Fibroblast of lung (primary cell): Measurements from ENCODE around the gene C19orf44. TPM values are rescaled to one million over a fixed set of nuclear protein-coding genes. Genes with fewer than 3 reads are reported as not detected.
"Not testable (repeated sequence)": the region's sequence is repeated elsewhere in the genome, so short reads cannot be mapped to it uniquely, and the experiment has no call there.

Experiments
- DNase-seq, 2 donors: peaks; one replicate each; pipeline versions ENCODE4 v3.0.0 to v3.0.0-alpha.2; 2010; ENCODE audit warnings: low read depth in 2 of 2
- H2AFZ ChIP-seq: 2 replicates; pipeline ENCODE4 v1.5.1; 2012; ENCODE audit warnings: low read length, control low read depth, inconsistent platforms
- H3K27ac ChIP-seq: 2 replicates; pipeline ENCODE4 v1.5.1; 2011; ENCODE audit warnings: low read length, control low read depth; ENCODE audit not compliant: insufficient read depth
- H3K27me3 ChIP-seq: 2 replicates; pipeline ENCODE4 v1.5.1; 2011; ENCODE audit warnings: mild to moderate bottlenecking, low read length; ENCODE audit not compliant: control insufficient read depth, insufficient read depth
- H3K36me3 ChIP-seq: 2 replicates; pipeline ENCODE4 v1.5.1; 2011; ENCODE audit warnings: low read length; ENCODE audit not compliant: control insufficient read depth, insufficient read depth
- H3K4me1 ChIP-seq: 2 replicates; pipeline ENCODE4 v1.5.1; 2011; ENCODE audit warnings: low read length; ENCODE audit not compliant: control insufficient read depth, insufficient read depth; ENCODE audit errors: extremely low read depth
- H3K4me2 ChIP-seq: 2 replicates; pipeline ENCODE4 v1.5.1; 2011; ENCODE audit warnings: low read length, control low read depth; ENCODE audit not compliant: insufficient read depth; ENCODE audit errors: extremely low read depth
- H3K4me3 ChIP-seq, 4 experiments: fragments of 200-600 bp in 1 of 4; sonication (generic) in 1 of 4; replicated peaks in 1 of 4; 2 replicates each; pipeline ENCODE4 v1.5.1; 2011 to 2016; ENCODE audit warnings: low read length in 4 of 4, low read depth in 3 of 4, mild to moderate bottlenecking in 3 of 4, control low read depth in 2 of 4, inconsistent platforms in 1 of 4, mixed read lengths in 1 of 4; ENCODE audit not compliant: insufficient read depth in 1 of 4; ENCODE audit errors: control extremely low read depth in 1 of 4
- H3K79me2 ChIP-seq: 2 replicates; pipeline ENCODE4 v1.5.1; 2012; ENCODE audit warnings: mild to moderate bottlenecking, low read length, inconsistent platforms; ENCODE audit not compliant: control insufficient read depth, insufficient read depth
- H3K9ac ChIP-seq: 2 replicates; pipeline ENCODE4 v1.5.1; 2011; ENCODE audit warnings: mild to moderate bottlenecking, low read length, control low read depth; ENCODE audit not compliant: insufficient read depth
- H3K9me3 ChIP-seq: 2 replicates; pipeline ENCODE4 v1.5.1; 2012; ENCODE audit warnings: low read depth, low read length; ENCODE audit not compliant: control insufficient read depth, insufficient read depth
- H4K20me1 ChIP-seq: 2 replicates; pipeline ENCODE4 v1.5.1; 2011; ENCODE audit warnings: low read length; ENCODE audit not compliant: control insufficient read depth, insufficient read depth; ENCODE audit errors: extremely low read depth
- CTCF ChIP-seq, 2 donors: IDR thresholded peaks in 1 of 2; conservative IDR thresholded peaks in 1 of 2; 1 replicate in 1 of 2; 2 replicates in 1 of 2; pipeline ENCODE4 v1.5.1; 2011 to 2012; ENCODE audit warnings: low read length in 2 of 2, control low read depth in 1 of 2, inconsistent platforms in 1 of 2, low read depth in 1 of 2, mild to moderate bottlenecking in 1 of 2
- EZH2 ChIP-seq: IDR thresholded peaks from 2 replicates; pipeline ENCODE4 v1.5.1; 2012; ENCODE audit warnings: low read length, control low read depth, mild to moderate bottlenecking; ENCODE audit errors: missing control alignments
- polyA plus RNA-seq, 2 donors: library from polyadenylated mRNA; depleted of rRNA in 1 of 2; stranded (reverse) in 1 of 2; unstranded in 1 of 2; fragments of >200 nt; gene quantifications; 2 replicates each; pipeline ENCODE4 v1.2.1, GENCODE V29; 2011 to 2012; ENCODE audit warnings: missing spikeins in 1 of 2
- total RNA-seq: library from RNA; depleted of rRNA; stranded (reverse); fragments of >200 nt; gene quantifications from 2 replicates; pipeline ENCODE4 v1.2.1, GENCODE V29; 2014

C19orf44 gene
- total and polyA plus RNA-seq, 2 donors (not counting 1 experiment from before 2014, with no cell fraction given): 2.9 to 3.6 TPM

GRCh38 chr19:16467581-16467980 lies 28.6 kb upstream of the C19orf44 start:
- Histone ChIP-seq H3K79me2 (peaks cover 77% of the 10 kb centered on the region), H3K27ac (no peak overlapping the region), H3K4me3 (no peak overlapping the region), H3K27me3 (no peaks in the 10 kb centered on the region), H3K9ac (no peak overlapping the region), H3K4me1 (peaks cover 22% of the 10 kb centered on the region), H4K20me1 (no peaks in the 10 kb centered on the region), H3K4me2 (no peak overlapping the region), H3K9me3 (no peaks in the 10 kb centered on the region), H2AFZ (no peak overlapping the region), H3K36me3 (no peaks in the 10 kb centered on the region)
- DNase-seq: no peak
- TF ChIP-seq EZH2: no peak
- no peak for TF ChIP-seq CTCF (conservative IDR thresholded peaks at IDR 0.05 in 1 of 2, IDR thresholded peaks at IDR 0.05 in 1 of 2; ENCODE audit: low read depth in 1 of 2, low read length in 2 of 2)

GRCh38 chr19:16470541-16470910 lies 25.7 kb upstream of the C19orf44 start:
- peak in 1 of 2 donors; percentile 24 for DNase-seq
- H3K9ac ChIP-seq: no peak overlapping the region
- peaks cover 11% of the 10 kb centered on the region for H3K4me1 ChIP-seq
- H3K79me2 ChIP-seq: peaks cover 51% of the 10 kb centered on the region
- TF ChIP-seq EZH2: no peak
- no peak for TF ChIP-seq CTCF (conservative IDR thresholded peaks at IDR 0.05 in 1 of 2, IDR thresholded peaks at IDR 0.05 in 1 of 2; ENCODE audit: low read depth in 1 of 2, low read length in 2 of 2)
- peak overlapping the region; percentile 4 for H3K27ac ChIP-seq
- peak overlapping the region; percentile 62 to 90 (median 80) for H3K4me3 ChIP-seq
- H4K20me1 ChIP-seq: no peaks in the 10 kb centered on the region
- H3K27me3 ChIP-seq: no peaks in the 10 kb centered on the region
- H3K4me2 ChIP-seq: peak overlapping the region; percentile 87
- no peak overlapping the region for H2AFZ ChIP-seq
- H3K9me3 ChIP-seq: no peaks in the 10 kb centered on the region
- H3K36me3 ChIP-seq: no peaks in the 10 kb centered on the region

- Histone ChIP-seq H4K20me1 (no peaks in the 10 kb centered on the region), H3K79me2 (peaks cover 48% of the 10 kb centered on the region), H3K27me3 (no peaks in the 10 kb centered on the region), H3K4me3 (peak overlapping the region; percentile 62 to 90 (median 80)), H3K36me3 (no peaks in the 10 kb centered on the region), H3K9ac (peak overlapping the region; percentile 80), H3K4me1 (peaks cover 11% of the 10 kb centered on the region), H3K9me3 (no peaks in the 10 kb centered on the region), H2AFZ (peak overlapping the region; percentile 20), H3K4me2 (peak overlapping the region; percentile 87), H3K27ac (peak overlapping the region; percentile 67)
- DNase-seq: peak; percentile 49 to 50
- no peak for TF ChIP-seq CTCF (conservative IDR thresholded peaks at IDR 0.05 in 1 of 2, IDR thresholded peaks at IDR 0.05 in 1 of 2; ENCODE audit: low read depth in 1 of 2, low read length in 2 of 2)
- no peak for TF ChIP-seq EZH2
These were observed 25.0 kb upstream of the C19orf44 start for GRCh38 chr19:16470911-16471811.

GRCh38 chr19:16472559-16472899 lies 23.7 kb upstream of the C19orf44 start:
- H3K4me2 ChIP-seq: peak overlapping the region; percentile 97
- peak overlapping the region; percentile 91 for H2AFZ ChIP-seq
- H3K27me3 ChIP-seq, H3K9me3 ChIP-seq, H4K20me1 ChIP-seq, DNase-seq, H3K36me3 ChIP-seq: not testable (repeated sequence)
- peaks cover 37% of the 10 kb centered on the region for H3K79me2 ChIP-seq
- H3K4me3 ChIP-seq: peak overlapping the region; percentile 52 to 60 (median 55)
- H3K27ac ChIP-seq: peak overlapping the region; percentile 93
- H3K4me1 ChIP-seq: peaks cover 11% of the 10 kb centered on the region
- peak overlapping the region; percentile 83 for H3K9ac ChIP-seq
